GM12878 (cell line): ENCODE measurements around the gene HAGHL. TPM values are rescaled to one million over a fixed set of nuclear protein-coding genes. Genes with fewer than 3 reads are reported as not detected.

Source experiments
- ATAC-seq: fragments of 200-7000 bp; cut with Tn5 transposase; 3 replicates; pipeline ENCODE4 v1.9.1; 2020; ENCODE audit warnings: mild to moderate bottlenecking, moderate library complexity
- BruUV-seq: library from RNA; stranded (reverse); fragments of 400-500 nt; replicated peaks from 2 replicates; lab custom pipeline; 2021; lab: Mats Ljungman, UMichigan
- CTCF ChIA-PET: fragments of 300-600 bp; sonication (Branson Sonifier 250); formaldehyde crosslinking; extraction: SDS; loops from one replicate; lab custom pipeline; 2021; ENCODE audit warnings: inconsistent platforms; lab: Yijun Ruan, JAX
- POLR2A ChIA-PET: fragments of 350-600 bp; formaldehyde crosslinking; extraction: SDS; loops from one replicate; lab custom pipeline; 2021; ENCODE audit warnings: inconsistent platforms; lab: Charles Lee
- RAD21 ChIA-PET: fragments of 300-600 bp; sonication (Branson Sonifier 250); formaldehyde crosslinking; loops from one replicate; lab custom pipeline; 2023; ENCODE audit warnings: antibody characterized with exemption; ENCODE audit not compliant: unreplicated experiment; lab: Charles Lee
- SMC1A ChIA-PET: fragments of 300-600 bp; sonication (Branson Sonifier 250); formaldehyde crosslinking; loops from one replicate; lab custom pipeline; 2023; ENCODE audit not compliant: unreplicated experiment, uncharacterized antibody; lab: Charles Lee
- DNase-seq: peaks from one replicate; pipeline ENCODE4 v3.0.0-alpha.2; 2011; ENCODE audit warnings: low read depth, low spot score
- FAIRE-seq: peaks from 3 replicates; lab custom pipeline; 2011; peaks lifted over from hg19 to GRCh38; lab: Jason Lieb, UNC
- H2AFZ ChIP-seq: 2 replicates; pipeline ENCODE4 v1.6.0; 2011; ENCODE audit warnings: low read depth, low read length, control low read depth; ENCODE audit not compliant: control insufficient read depth
- H3K27ac ChIP-seq: 2 replicates; pipeline ENCODE4 v1.5.1; 2011; ENCODE audit warnings: control low read depth; ENCODE audit not compliant: control insufficient read depth, insufficient read depth
- H3K27me3 ChIP-seq, 2 experiments: replicated peaks in 1 of 2; 2 replicates each; pipeline versions ENCODE4 v1.6.0 to v1.6.1; 2011; ENCODE audit warnings: low read length in 1 of 2; ENCODE audit not compliant: control insufficient read depth in 2 of 2, insufficient read depth in 2 of 2
- H3K36me3 ChIP-seq, 2 experiments: 2 replicates each; pipeline ENCODE4 v1.5.1; 2011; ENCODE audit warnings: low read length in 1 of 2; ENCODE audit not compliant: control insufficient read depth in 2 of 2, insufficient read depth in 2 of 2
- H3K4me1 ChIP-seq: 2 replicates; pipeline ENCODE4 v1.6.1; 2011; ENCODE audit warnings: mild to moderate bottlenecking, low read length, moderate library complexity, mixed read lengths; ENCODE audit not compliant: control insufficient read depth, insufficient read depth
- H3K4me2 ChIP-seq: 2 replicates; pipeline ENCODE4 v1.6.0; 2011; ENCODE audit warnings: control low read depth; ENCODE audit not compliant: control insufficient read depth, insufficient read depth
- H3K4me3 ChIP-seq: fragments of 200-600 bp; sonication (generic); 2 replicates; pipeline ENCODE4 v1.5.1; 2016
- H3K79me2 ChIP-seq: 2 replicates; pipeline ENCODE4 v1.6.0; 2011; ENCODE audit warnings: low read length; ENCODE audit not compliant: control insufficient read depth, insufficient read depth
- H3K9ac ChIP-seq: 2 replicates; pipeline ENCODE4 v1.8.0; 2011; ENCODE audit warnings: low read length, control low read depth, mixed read lengths; ENCODE audit not compliant: control insufficient read depth, insufficient read depth
- H3K9me3 ChIP-seq: replicated peaks from 3 replicates; pipeline ENCODE4 v1.5.1; 2011; ENCODE audit warnings: mild to moderate bottlenecking, low read length; ENCODE audit not compliant: control insufficient read depth, insufficient read depth
- H4K20me1 ChIP-seq: 2 replicates; pipeline ENCODE4 v1.6.0; 2011; ENCODE audit not compliant: control insufficient read depth, insufficient read depth
- CBFB ChIP-seq: IDR thresholded peaks from 2 replicates; pipeline ENCODE4 v1.6.1; 2016; ENCODE audit warnings: antibody characterized with exemption, low read depth
- CTCF ChIP-seq, 3 experiments: IDR thresholded peaks in 2 of 3; conservative IDR thresholded peaks in 1 of 3; 2 replicates each; pipeline ENCODE4 v1.5.1; 2011; ENCODE audit warnings: low read depth in 3 of 3, low read length in 3 of 3, mild to moderate bottlenecking in 3 of 3, control low read depth in 2 of 3, moderate library complexity in 2 of 3, inconsistent platforms in 1 of 3, mixed read lengths in 1 of 3; ENCODE audit not compliant: control insufficient read depth in 2 of 3, insufficient read depth in 1 of 3; ENCODE audit errors: extremely low read depth in 1 of 3
- IKZF2 ChIP-seq, 2 experiments: fragments of 450-650 bp; IDR thresholded peaks; 2 replicates each; pipeline ENCODE4 v1.6.1; 2017; ENCODE audit warnings: mild to moderate bottlenecking in 2 of 2, moderate library complexity in 2 of 2
- NBN ChIP-seq: fragments of 450-650 bp; IDR thresholded peaks from 2 replicates; pipeline ENCODE4 v1.6.1; 2016
- RELA ChIP-seq: fragments of 450-650 bp; IDR thresholded peaks from 2 replicates; pipeline ENCODE4 v1.8.0; 2014; ENCODE audit warnings: borderline replicate concordance; ENCODE audit not compliant: partially characterized antibody
- SP1 ChIP-seq: IDR thresholded peaks from one replicate; pipeline ENCODE4 v1.6.1; 2011; ENCODE audit warnings: low read depth, low read length
- TCF3 ChIP-seq: IDR thresholded peaks from 2 replicates; pipeline ENCODE4 v1.6.1; 2012; ENCODE audit warnings: low read depth, mild to moderate bottlenecking, low read length, borderline replicate concordance; ENCODE audit not compliant: insufficient read depth
- WGBS: methylation state at CpG from one replicate; pipeline ENCODE4 v1.1.6; 2016; ENCODE audit warnings: low lambda C conversion rate; ENCODE audit not compliant: insufficient replicate concordance, insufficient coverage; ENCODE audit errors: missing lambda C conversion rate; 5-methylcytosine and 5-hydroxymethylcytosine counted together
- in situ Hi-C: fragments of 300-500 bp; cut with MboI; formaldehyde crosslinking; loops from 9 replicates; pipeline ENCODE4 v1.14.3; 2018; ENCODE audit warnings: mixed read lengths
- intact Hi-C: fragments of 100-400 bp; cut with micrococcal nuclease; formaldehyde crosslinking; loops from one replicate; pipeline ENCODE4 v1.14.2; 2022; ENCODE audit not compliant: unreplicated experiment
- polyA plus RNA-seq, 11 experiments: library from polyadenylated mRNA; depleted of rRNA in 4 of 11; unstranded in 6 of 11; stranded (reverse) in 5 of 11; fragments of >200 nt; fragmentation: Nextera tagmentation in 4 of 11; fragmentation: Illumina TruSeq in 1 of 11; extraction: Ambion mirVana in 4 of 11; extraction: Trizol in 1 of 11; gene quantifications; 1 replicate in 1 of 11; 2 replicates in 10 of 11; pipeline versions ENCODE4 v1.2.1 to v1.2.3, GENCODE V29; 2011 to 2016; ENCODE audit warnings: inconsistent platforms in 2 of 11, missing spikeins in 2 of 11, low read depth in 1 of 11
- total RNA-seq, 4 experiments: library from RNA; depleted of rRNA in 3 of 4; stranded (reverse); fragments of >200 nt in 3 of 4; fragmentation: Illumina TruSeq in 1 of 4; extraction: Trizol in 1 of 4; gene quantifications; 2 replicates each; pipeline versions ENCODE4 v1.2.1 to v1.2.3, GENCODE V29; 2013 to 2021
- TF ChIP-seq, protein P1 (sequence below): IDR thresholded peaks from 2 replicates; pipeline ENCODE4 v1.6.1; 2012; ENCODE audit warnings: improper control_type of control experiment, low read depth, low read length; ENCODE audit not compliant: insufficient replicate concordance

The HAGHL gene
- total and polyA plus RNA-seq, 10 of the 15 experiments (the other 5 are each of a cell fraction or from before 2014, with no cell fraction given) = 0.23 to 44.6 (median 16.4) TPM

DNA sequence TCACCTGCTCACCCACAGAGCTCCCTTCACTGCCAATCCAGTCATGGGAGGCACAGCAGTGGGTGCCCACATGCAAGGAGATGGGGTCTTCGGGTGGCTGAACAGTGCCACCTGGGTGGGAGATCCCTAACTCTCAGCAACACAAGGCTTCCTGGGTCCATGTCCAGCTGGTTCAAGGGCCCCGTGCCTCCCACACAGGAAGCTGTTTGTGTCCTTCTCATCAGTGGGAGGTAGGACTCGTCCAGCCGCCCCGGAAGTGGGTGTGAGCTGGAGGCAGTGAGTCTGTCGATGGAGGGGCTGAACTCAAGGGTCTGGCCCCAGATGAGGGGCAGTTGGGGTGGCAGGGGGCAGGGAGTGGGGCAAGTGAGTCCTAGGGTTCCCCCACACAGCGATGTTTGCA is 22.9 kb upstream of the HAGHL start:
- no peak overlapping the region for H3K4me2 ChIP-seq
- POLR2A ChIA-PET = no interaction called here

More for the DNA sequence above, 22.9 kb upstream of the HAGHL start:
- RAD21 ChIA-PET = no interaction called here
- H2AFZ ChIP-seq = no peak overlapping the region
- H3K36me3 ChIP-seq = no peaks in the 10 kb centered on the region
- in situ Hi-C loops = no loop called here
- H3K27me3 ChIP-seq = peaks cover 0 to 11% of the 10 kb centered on the region in 2 experiments; a peak in 2 of 4 replicates
- ATAC-seq = no peak
- 17% methylated on average over 7 of the region's 7 CpGs for WGBS
- SMC1A ChIA-PET = interaction anchor here (0.6 kb wide), 1 partner anchor 81 kb away, joined by 3 read pairs; no protein-coding TSS in a partner anchor
- DNase-seq = no peak
- no peaks in the 10 kb centered on the region for H4K20me1 ChIP-seq
- no peaks in the 10 kb centered on the region for H3K4me1 ChIP-seq
- H3K9me3 ChIP-seq = no peaks in the 10 kb centered on the region
- no peak overlapping the region for H3K27ac ChIP-seq
- H3K4me3 ChIP-seq = no peak overlapping the region
- TF ChIP-seq TCF3 (no peak), IKZF2 (IDR thresholded peaks at IDR 0.05) (no peak), RELA (no peak), NBN (no peak), CBFB (no peak), SP1 (no peak), CTCF (IDR thresholded peaks at IDR 0.05 in 2 of 3, conservative IDR thresholded peaks at IDR 0.05 in 1 of 3; ENCODE audit: control insufficient read depth in 2 of 3, extremely low read depth in 1 of 3, insufficient read depth in 1 of 3, low read depth in 3 of 3, low read length in 3 of 3) (no peak)
- TF ChIP-seq, protein P1, sequence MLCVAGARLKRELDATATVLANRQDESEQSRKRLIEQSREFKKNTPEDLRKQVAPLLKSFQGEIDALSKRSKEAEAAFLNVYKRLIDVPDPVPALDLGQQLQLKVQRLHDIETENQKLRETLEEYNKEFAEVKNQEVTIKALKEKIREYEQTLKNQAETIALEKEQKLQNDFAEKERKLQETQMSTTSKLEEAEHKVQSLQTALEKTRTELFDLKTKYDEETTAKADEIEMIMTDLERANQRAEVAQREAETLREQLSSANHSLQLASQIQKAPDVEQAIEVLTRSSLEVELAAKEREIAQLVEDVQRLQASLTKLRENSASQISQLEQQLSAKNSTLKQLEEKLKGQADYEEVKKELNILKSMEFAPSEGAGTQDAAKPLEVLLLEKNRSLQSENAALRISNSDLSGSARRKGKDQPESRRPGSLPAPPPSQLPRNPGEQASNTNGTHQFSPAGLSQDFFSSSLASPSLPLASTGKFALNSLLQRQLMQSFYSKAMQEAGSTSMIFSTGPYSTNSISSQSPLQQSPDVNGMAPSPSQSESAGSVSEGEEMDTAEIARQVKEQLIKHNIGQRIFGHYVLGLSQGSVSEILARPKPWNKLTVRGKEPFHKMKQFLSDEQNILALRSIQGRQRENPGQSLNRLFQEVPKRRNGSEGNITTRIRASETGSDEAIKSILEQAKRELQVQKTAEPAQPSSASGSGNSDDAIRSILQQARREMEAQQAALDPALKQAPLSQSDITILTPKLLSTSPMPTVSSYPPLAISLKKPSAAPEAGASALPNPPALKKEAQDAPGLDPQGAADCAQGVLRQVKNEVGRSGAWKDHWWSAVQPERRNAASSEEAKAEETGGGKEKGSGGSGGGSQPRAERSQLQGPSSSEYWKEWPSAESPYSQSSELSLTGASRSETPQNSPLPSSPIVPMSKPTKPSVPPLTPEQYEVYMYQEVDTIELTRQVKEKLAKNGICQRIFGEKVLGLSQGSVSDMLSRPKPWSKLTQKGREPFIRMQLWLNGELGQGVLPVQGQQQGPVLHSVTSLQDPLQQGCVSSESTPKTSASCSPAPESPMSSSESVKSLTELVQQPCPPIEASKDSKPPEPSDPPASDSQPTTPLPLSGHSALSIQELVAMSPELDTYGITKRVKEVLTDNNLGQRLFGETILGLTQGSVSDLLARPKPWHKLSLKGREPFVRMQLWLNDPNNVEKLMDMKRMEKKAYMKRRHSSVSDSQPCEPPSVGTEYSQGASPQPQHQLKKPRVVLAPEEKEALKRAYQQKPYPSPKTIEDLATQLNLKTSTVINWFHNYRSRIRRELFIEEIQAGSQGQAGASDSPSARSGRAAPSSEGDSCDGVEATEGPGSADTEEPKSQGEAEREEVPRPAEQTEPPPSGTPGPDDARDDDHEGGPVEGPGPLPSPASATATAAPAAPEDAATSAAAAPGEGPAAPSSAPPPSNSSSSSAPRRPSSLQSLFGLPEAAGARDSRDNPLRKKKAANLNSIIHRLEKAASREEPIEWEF = no peak
- no TSS peak for BruUV-seq
- no peak for FAIRE-seq
- intact Hi-C loops = no loop called here
- no peaks in the 10 kb centered on the region for H3K79me2 ChIP-seq
- CTCF ChIA-PET = no interaction called here
- no peak overlapping the region for H3K9ac ChIP-seq
